Measurements from ENCODE around the gene LONP2. TPM values are rescaled to one million over a fixed set of nuclear protein-coding genes. Genes with fewer than 3 reads are reported as not detected.
A peak's percentile ranks its signal among the peaks of the same experiment; 100 is the strongest.

The LONP2 gene
- total and polyA plus RNA-seq, 2 of the 13 experiments (the other 11 are each of a cell fraction or from before 2014, with no cell fraction given): 39.2 to 63.3 TPM

GRCh38 chr16:48366165-48367093 lies 122.3 kb downstream of the LONP2 start:
- ATAC-seq: peak; percentile 73
- POLR2A ChIA-PET: interaction anchor here (0.5 to 4.0 kb wide), 19 partner anchors 8 to 1483 kb away, joined by 3 to 80 read pairs (median 5); partner anchors contain the start of genes GPT2 and SIAH1
- Histone ChIP-seq H3K9ac (ENCODE audit: insufficient read depth, low read depth, low read length) (peak overlapping the region; percentile 80), H4K20me1 (ENCODE audit: insufficient read depth, low read length) (peaks cover 28% of the 10 kb centered on the region), H2AFZ (ENCODE audit: low read length) (no peak overlapping the region), H3K4me2 (ENCODE audit: low read depth, low read length) (peak overlapping the region; percentile 99), H3K4me3 (replicated peaks in 1 of 3; ENCODE audit: insufficient read depth in 1 of 3, low read depth in 2 of 3, low read length in 3 of 3) (peak overlapping the region; percentile 72 to 87 (median 75)), H3K27ac (ENCODE audit: extremely low read length, insufficient read depth, low read length) (peak overlapping the region; percentile 81), H3K36me3 (replicated peaks in 1 of 2; ENCODE audit: control insufficient read depth in 1 of 2, insufficient read depth in 2 of 2, low read length in 2 of 2) (peaks cover 5 to 8% of the 10 kb centered on the region in 2 experiments; a peak in 3 of 5 replicates), H3K27me3 (ENCODE audit: control insufficient read depth in 1 of 2, insufficient read depth in 2 of 2, low read length in 2 of 2) (no peaks in the 10 kb centered on the region; a peak in 1 of 5 replicates), H3K4me1 (ENCODE audit: insufficient read depth, low read length) (peaks cover 45% of the 10 kb centered on the region), H3K79me2 (ENCODE audit: insufficient read depth, low read length) (peaks cover 96% of the 10 kb centered on the region), H3K9me3 (ENCODE audit: low read length) (no peaks in the 10 kb centered on the region)
- in situ Hi-C loops (cut with HindIII; ENCODE audit: extremely low pct_ligation_motif_present, low pct_unique_long_range_greater_than_20kb) (no loop called here), intact Hi-C loops (cut with micrococcal nuclease; ENCODE audit: unreplicated experiment) (loop anchor here (1.0 to 5.0 kb wide), 3 partner anchors 8 to 256 kb away; partner anchors contain the start of gene SIAH1)
- CTCF ChIA-PET (ENCODE audit: low intra/inter-chr PET ratio, low total read pairs): no interaction called here
- 14% methylated on average over 21 of the region's 21 CpGs for WGBS (ENCODE audit: low lambda C conversion rate)
- DNase-seq (ENCODE audit: low spot score): peak; percentile 79
- peak; percentile 60 for FAIRE-seq
- TSS peak; percentile 90 for BruUV-seq (replicated peaks)
- TF ChIP-seq ZNF235 (CRISPR knock-in tag; IDR thresholded peaks at IDR 0.05; ENCODE audit: borderline replicate concordance) (peak; percentile 10; the same call in 1 of the 2 replicates), MEF2D (CRISPR knock-in tag; IDR thresholded peaks at IDR 0.05) (peak; percentile 11), ZNF530 (CRISPR knock-in tag; IDR thresholded peaks at IDR 0.05; ENCODE audit: low read depth) (no peak), THAP8 (CRISPR knock-in tag; IDR thresholded peaks at IDR 0.05; ENCODE audit: borderline replicate concordance) (no peak), GZF1 (CRISPR knock-in tag; IDR thresholded peaks at IDR 0.05) (peak; percentile 92; the same call in 1 of the 2 replicates), FOXP4 (CRISPR knock-in tag; IDR thresholded peaks at IDR 0.05) (peak; percentile 14; the same call in 1 of the 2 replicates), NCOR1 (IDR thresholded peaks at IDR 0.05; ENCODE audit: borderline replicate concordance, low read length) (peak; percentile 8; the same call in 1 of the 2 replicates), ELF3 (CRISPR knock-in tag; IDR thresholded peaks at IDR 0.05) (peak; percentile 19; the same call in 1 of the 2 replicates), TBX2 (CRISPR knock-in tag; IDR thresholded peaks at IDR 0.05; ENCODE audit: borderline replicate concordance) (0 out of 2 replicates have a peak, but pooled peaks have one; percentile 4), ERF (CRISPR knock-in tag; IDR thresholded peaks at IDR 0.05) (0 out of 2 replicates have a peak, but pooled peaks have one; percentile 3), ZNF121 (CRISPR knock-in tag; IDR thresholded peaks at IDR 0.05) (peak; percentile 79), FOSL2 (CRISPR knock-in tag; IDR thresholded peaks at IDR 0.05) (peak; percentile 68), SOX6 (IDR thresholded peaks at IDR 0.05) (no peak), SOX6 (CRISPR knock-in tag; IDR thresholded peaks at IDR 0.05) (peak; percentile 37; the same call in 1 of the 2 replicates), ZNF569 (CRISPR knock-in tag; IDR thresholded peaks at IDR 0.05; ENCODE audit: borderline replicate concordance) (no peak), ZNF781 (CRISPR knock-in tag; IDR thresholded peaks at IDR 0.05; ENCODE audit: borderline replicate concordance, not compliant biosample characterization) (no peak), POGZ (CRISPR knock-in tag; IDR thresholded peaks at IDR 0.05) (peak; percentile 5; the same call in 1 of the 2 replicates), TEAD3 (CRISPR knock-in tag; optimal IDR thresholded peaks at IDR 0.05; ENCODE audit: borderline replicate concordance) (peak; percentile 71), POLR2G (IDR thresholded peaks at IDR 0.05; ENCODE audit: low read depth, low read length) (peak; percentile 77), TCF12 (IDR thresholded peaks at IDR 0.05) (no peak), TCF12 (CRISPR knock-in tag; IDR thresholded peaks at IDR 0.05) (0 out of 2 replicates have a peak, but pooled peaks have one; percentile 21), KLF6 (CRISPR knock-in tag; IDR thresholded peaks at IDR 0.05) (peak; percentile 90; the same call in 1 of the 2 replicates), GATAD2A (CRISPR knock-in tag; IDR thresholded peaks at IDR 0.05) (peak; percentile 85)
